Upper lobe of left lung (tissue), 4 donors: ENCODE measurements around the gene GALNT11.

ENCODE experiments used
- CTCF ChIP-seq, 6 experiments: fragments of 450-650 bp in 4 of 6; fragments of 200-600 bp in 2 of 6; sonication (generic) in 2 of 6; IDR thresholded peaks; one replicate each; pipeline ENCODE4 v1.5.1; 2016 to 2019; ENCODE audit warnings: antibody characterized with exemption in 6 of 6
- EP300 ChIP-seq, 4 donors: sonication (generic); formaldehyde crosslinking; IDR thresholded peaks; one replicate each; pipeline ENCODE4 v1.5.1; 2017; ENCODE audit warnings: antibody characterized with exemption in 4 of 4, control low read depth in 2 of 4
- POLR2A ChIP-seq, 4 donors: fragments of 450-650 bp; IDR thresholded peaks; one replicate each; pipeline ENCODE4 v1.5.1; 2016 to 2017; ENCODE audit warnings: antibody characterized with exemption in 4 of 4, mild to moderate bottlenecking in 2 of 4
- POLR2AphosphoS5 ChIP-seq, 2 donors: sonication (generic); formaldehyde crosslinking; IDR thresholded peaks; one replicate each; pipeline ENCODE4 v1.5.1; 2017; ENCODE audit warnings: antibody characterized with exemption in 2 of 2

GRCh38 chr7:152048051-152048450 is 22.6 kb downstream of the GALNT11 start:
- TF ChIP-seq CTCF (IDR thresholded peaks at IDR 0.05) (no peak), EP300 (IDR thresholded peaks at IDR 0.05) (no peak), POLR2A (IDR thresholded peaks at IDR 0.05) (no peak), POLR2AphosphoS5 (IDR thresholded peaks at IDR 0.05) (no peak)
